ENCODE data around the gene LENEP.

Gene LENEP

GRCh38 chr1:155018617-155019348 lies 25.4 kb downstream of the LENEP start:
- Histone ChIP-seq H3K27me3 (ENCODE audit: insufficient read depth, low read depth, severe bottlenecking) (no peaks in the 10 kb centered on the region), H3K27ac (peak overlapping the region; percentile 84), H3K9me3 (ENCODE audit: severe bottlenecking) (no peaks in the 10 kb centered on the region), H3K36me3 (peaks cover 34% of the 10 kb centered on the region), H3K4me3 (ENCODE audit: low read depth, low read length) (no peak overlapping the region)
- peak; percentile 77 for DNase-seq
- no peak for TF ChIP-seq CTCF (IDR thresholded peaks at IDR 0.05; ENCODE audit: low read depth, low read length)

- Histone ChIP-seq H3K27ac (peak overlapping the region; percentile 84), H3K27me3 (ENCODE audit: insufficient read depth, low read depth, severe bottlenecking) (no peaks in the 10 kb centered on the region), H3K4me3 (ENCODE audit: low read depth, low read length) (no peak overlapping the region), H3K9me3 (ENCODE audit: severe bottlenecking) (no peaks in the 10 kb centered on the region), H3K36me3 (peaks cover 27% of the 10 kb centered on the region)
- no peak for TF ChIP-seq CTCF (IDR thresholded peaks at IDR 0.05; ENCODE audit: low read depth, low read length)
- no peak for DNase-seq
Measured at GRCh38 chr1:155019377-155020245, 26.2 kb downstream of the LENEP start.

DNA sequence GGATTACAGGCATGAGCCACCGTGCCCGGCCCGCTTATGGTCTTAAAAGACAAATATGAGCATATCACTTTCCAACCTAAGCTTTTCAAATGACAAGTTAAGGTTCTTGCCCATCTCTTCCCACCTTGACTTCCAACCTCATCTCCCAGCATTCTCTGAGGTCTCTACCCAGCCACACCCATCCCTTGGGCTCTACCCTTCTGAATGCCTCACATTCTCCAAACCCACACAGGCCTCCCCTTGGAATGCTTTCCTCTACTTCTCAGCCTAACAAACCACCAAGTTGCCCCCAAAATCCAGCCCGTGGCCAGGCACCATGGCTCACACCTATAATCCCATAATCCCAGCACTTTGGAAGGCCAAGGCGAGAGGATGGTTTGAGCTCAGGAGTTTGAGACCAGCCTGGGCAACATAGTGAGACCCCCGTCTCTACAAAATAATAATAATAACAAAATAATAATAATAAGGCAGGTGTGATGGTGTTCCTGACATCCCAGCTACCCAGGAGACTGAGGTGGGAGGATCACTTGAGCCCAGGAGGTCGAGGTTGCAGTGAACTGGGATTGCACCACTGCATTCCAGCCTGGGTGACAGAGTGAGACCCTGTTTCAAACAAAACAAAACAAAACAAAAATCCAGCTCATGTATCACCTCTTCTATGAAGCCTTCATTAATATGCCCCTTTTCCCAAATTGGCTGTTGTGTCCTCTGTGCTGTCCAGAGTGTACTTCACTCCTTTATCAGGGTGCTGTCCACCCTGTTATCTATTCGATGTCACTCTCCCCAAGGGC lies 28.9 kb downstream of the LENEP start:
- no peaks in the 10 kb centered on the region for H3K27me3 ChIP-seq (ENCODE audit: insufficient read depth, low read depth, severe bottlenecking)
- DNase-seq: no peak
- H3K9me3 ChIP-seq (ENCODE audit: severe bottlenecking): no peaks in the 10 kb centered on the region
- no peak for TF ChIP-seq CTCF (IDR thresholded peaks at IDR 0.05; ENCODE audit: low read depth, low read length)
- H3K36me3 ChIP-seq: peaks cover 2% of the 10 kb centered on the region; the same call in 1 of the 2 replicates
- no peak overlapping the region for H3K4me3 ChIP-seq (ENCODE audit: low read depth, low read length)
- H3K27ac ChIP-seq: no peak overlapping the region

DNA sequence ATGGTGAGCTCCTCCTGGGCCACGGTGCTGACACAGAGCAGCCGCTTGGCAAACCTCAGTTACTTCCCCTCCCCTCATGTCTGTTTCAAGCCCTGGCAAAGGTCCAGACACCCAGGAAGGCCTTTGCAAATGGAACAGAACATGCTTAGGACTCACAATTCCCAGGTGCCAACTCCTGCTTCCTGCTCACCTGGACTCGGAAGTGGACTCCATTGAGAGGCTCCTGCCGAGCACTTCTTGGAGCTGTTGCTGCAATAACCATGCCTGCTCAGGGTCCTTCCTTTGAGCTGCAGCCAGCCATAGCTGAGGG lies 29.5 kb downstream of the LENEP start:
- H3K27me3 ChIP-seq (ENCODE audit: insufficient read depth, low read depth, severe bottlenecking): no peaks in the 10 kb centered on the region
- no peak overlapping the region for H3K4me3 ChIP-seq (ENCODE audit: low read depth, low read length)
- no peak for TF ChIP-seq CTCF (IDR thresholded peaks at IDR 0.05; ENCODE audit: low read depth, low read length)
- H3K36me3 ChIP-seq: peaks cover 2% of the 10 kb centered on the region; the same call in 1 of the 2 replicates
- no peaks in the 10 kb centered on the region for H3K9me3 ChIP-seq (ENCODE audit: severe bottlenecking)
- no peak for DNase-seq
- no peak overlapping the region for H3K27ac ChIP-seq

DNA sequence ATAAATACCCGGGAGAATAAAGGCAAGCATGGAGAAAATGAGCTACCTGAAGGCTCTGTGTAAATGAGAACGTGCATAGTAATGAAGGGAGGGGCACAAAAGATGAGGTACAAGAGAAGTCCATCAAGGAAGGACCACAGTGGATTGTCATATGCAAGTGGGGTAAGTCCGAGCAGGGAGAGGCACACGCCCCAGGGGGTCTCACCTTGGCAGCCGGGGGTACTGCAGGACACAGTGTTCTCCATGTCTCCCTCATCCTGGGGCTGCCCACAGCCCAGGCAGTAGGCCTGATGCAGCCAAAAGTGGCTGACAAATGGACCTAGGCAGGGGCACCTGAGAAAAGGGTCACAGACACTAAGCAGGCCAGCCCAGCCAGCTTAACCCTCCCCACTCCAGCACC lies 30.2 kb downstream of the LENEP start:
- TF ChIP-seq CTCF (IDR thresholded peaks at IDR 0.05; ENCODE audit: low read depth, low read length): no peak
- Histone ChIP-seq H3K4me3 (ENCODE audit: low read depth, low read length) (no peak overlapping the region), H3K9me3 (ENCODE audit: severe bottlenecking) (no peaks in the 10 kb centered on the region), H3K36me3 (peaks cover 2% of the 10 kb centered on the region; the same call in 1 of the 2 replicates), H3K27me3 (ENCODE audit: insufficient read depth, low read depth, severe bottlenecking) (no peaks in the 10 kb centered on the region), H3K27ac (no peak overlapping the region)
- no peak for DNase-seq
